Measurements from ENCODE around the gene RRAS. TPM values are rescaled to one million over a fixed set of nuclear protein-coding genes. Genes with fewer than 3 reads are reported as not detected.

The RRAS gene
- total RNA-seq, 1 donor from 2014 or later = 4.7 TPM

DNA sequence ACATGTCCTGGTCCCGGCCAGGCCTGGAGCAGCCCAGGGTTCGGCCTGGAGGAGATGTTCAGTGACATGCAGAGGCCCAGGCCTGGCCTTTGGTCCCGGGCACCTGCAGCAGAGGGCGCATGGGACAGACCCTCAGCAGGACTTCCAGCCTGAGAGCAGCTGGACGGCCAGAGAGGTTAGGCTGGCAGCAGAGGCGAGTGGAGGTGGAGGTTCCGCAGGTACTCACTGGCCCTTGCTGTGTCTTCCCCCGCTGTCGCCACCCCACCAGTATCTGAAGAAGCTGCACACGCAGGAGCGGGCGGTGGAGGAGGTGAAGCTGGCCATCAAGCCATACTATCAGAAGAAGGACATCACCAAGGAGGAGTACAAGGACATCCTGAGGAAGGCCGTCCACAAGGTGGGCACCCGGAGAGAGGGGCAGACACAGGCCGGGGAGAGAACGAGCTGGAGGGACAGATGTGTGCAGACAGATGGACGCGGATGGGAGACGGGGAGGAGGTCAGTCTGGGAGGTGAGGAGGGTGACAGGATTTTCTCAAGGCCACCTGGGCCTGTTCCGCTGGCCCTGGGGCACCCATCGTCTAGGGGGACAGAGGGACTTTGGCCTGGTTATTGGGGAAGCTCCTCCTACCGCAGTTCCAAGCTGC, 17.7 kb upstream of the RRAS start:
- peak overlapping the region; percentile 46 for H3K4me3 Mint-ChIP-seq (ENCODE audit: unreplicated experiment)
- peak overlapping the region; percentile 88 for H3K27ac Mint-ChIP-seq (ENCODE audit: unreplicated experiment)
- peaks cover 5% of the 10 kb centered on the region for H3K27me3 Mint-ChIP-seq (ENCODE audit: unreplicated experiment)
- H3K36me3 Mint-ChIP-seq (ENCODE audit: unreplicated experiment) = no peaks in the 10 kb centered on the region
- peaks cover 12% of the 10 kb centered on the region for H3K4me1 Mint-ChIP-seq (ENCODE audit: low read depth, unreplicated experiment)
- DNase-seq = no peak
- peaks cover 8% of the 10 kb centered on the region for H3K9me3 Mint-ChIP-seq (ENCODE audit: unreplicated experiment)
- TF ChIP-seq, protein P1, sequence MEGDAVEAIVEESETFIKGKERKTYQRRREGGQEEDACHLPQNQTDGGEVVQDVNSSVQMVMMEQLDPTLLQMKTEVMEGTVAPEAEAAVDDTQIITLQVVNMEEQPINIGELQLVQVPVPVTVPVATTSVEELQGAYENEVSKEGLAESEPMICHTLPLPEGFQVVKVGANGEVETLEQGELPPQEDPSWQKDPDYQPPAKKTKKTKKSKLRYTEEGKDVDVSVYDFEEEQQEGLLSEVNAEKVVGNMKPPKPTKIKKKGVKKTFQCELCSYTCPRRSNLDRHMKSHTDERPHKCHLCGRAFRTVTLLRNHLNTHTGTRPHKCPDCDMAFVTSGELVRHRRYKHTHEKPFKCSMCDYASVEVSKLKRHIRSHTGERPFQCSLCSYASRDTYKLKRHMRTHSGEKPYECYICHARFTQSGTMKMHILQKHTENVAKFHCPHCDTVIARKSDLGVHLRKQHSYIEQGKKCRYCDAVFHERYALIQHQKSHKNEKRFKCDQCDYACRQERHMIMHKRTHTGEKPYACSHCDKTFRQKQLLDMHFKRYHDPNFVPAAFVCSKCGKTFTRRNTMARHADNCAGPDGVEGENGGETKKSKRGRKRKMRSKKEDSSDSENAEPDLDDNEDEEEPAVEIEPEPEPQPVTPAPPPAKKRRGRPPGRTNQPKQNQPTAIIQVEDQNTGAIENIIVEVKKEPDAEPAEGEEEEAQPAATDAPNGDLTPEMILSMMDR (IDR thresholded peaks at IDR 0.05; ENCODE audit: partially characterized antibody, unreplicated experiment) = no peak

DNA sequence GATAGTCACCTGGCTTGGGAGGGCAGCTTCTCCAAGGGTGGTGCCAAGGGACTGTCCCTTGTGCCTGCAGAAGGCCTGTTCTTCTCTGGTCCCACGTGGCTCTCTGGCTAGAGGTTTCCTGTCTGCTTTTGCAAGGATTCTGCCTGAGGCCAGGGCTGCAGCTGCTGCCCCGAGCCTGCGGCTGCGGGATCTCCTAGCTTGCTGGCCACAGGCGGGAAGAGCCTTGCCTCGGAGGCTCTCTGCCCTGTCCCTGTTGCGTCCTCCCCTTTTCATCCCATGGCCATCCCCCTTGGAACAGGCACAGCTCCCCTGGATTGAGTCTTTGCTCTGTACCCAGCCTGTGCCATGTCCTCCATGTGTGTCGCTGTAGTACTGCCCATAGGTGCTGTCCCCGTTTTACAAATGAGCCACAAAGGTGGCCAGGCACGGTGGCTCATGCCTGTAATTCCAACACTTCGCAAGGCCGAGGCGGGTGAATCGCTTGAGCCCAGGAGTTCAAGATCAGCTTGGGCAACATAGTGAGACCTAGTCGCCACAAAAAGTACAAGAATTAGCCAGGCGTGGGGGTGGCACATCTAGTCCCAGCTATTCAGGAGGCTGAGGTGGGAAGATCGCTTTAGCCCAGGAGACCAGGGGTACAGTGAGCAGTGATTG, 16.6 kb upstream of the RRAS start:
- DNase-seq = no peak
- peaks cover 8% of the 10 kb centered on the region for H3K9me3 Mint-ChIP-seq (ENCODE audit: unreplicated experiment)
- no peak overlapping the region for H3K4me3 Mint-ChIP-seq (ENCODE audit: unreplicated experiment)
- H3K4me1 Mint-ChIP-seq (ENCODE audit: low read depth, unreplicated experiment) = peaks cover 12% of the 10 kb centered on the region
- peak overlapping the region; percentile 55 for H3K27ac Mint-ChIP-seq (ENCODE audit: unreplicated experiment)
- H3K27me3 Mint-ChIP-seq (ENCODE audit: unreplicated experiment) = peaks cover 5% of the 10 kb centered on the region
- H3K36me3 Mint-ChIP-seq (ENCODE audit: unreplicated experiment) = no peaks in the 10 kb centered on the region
- TF ChIP-seq, protein P1 (IDR thresholded peaks at IDR 0.05; ENCODE audit: partially characterized antibody, unreplicated experiment) = no peak

DNA sequence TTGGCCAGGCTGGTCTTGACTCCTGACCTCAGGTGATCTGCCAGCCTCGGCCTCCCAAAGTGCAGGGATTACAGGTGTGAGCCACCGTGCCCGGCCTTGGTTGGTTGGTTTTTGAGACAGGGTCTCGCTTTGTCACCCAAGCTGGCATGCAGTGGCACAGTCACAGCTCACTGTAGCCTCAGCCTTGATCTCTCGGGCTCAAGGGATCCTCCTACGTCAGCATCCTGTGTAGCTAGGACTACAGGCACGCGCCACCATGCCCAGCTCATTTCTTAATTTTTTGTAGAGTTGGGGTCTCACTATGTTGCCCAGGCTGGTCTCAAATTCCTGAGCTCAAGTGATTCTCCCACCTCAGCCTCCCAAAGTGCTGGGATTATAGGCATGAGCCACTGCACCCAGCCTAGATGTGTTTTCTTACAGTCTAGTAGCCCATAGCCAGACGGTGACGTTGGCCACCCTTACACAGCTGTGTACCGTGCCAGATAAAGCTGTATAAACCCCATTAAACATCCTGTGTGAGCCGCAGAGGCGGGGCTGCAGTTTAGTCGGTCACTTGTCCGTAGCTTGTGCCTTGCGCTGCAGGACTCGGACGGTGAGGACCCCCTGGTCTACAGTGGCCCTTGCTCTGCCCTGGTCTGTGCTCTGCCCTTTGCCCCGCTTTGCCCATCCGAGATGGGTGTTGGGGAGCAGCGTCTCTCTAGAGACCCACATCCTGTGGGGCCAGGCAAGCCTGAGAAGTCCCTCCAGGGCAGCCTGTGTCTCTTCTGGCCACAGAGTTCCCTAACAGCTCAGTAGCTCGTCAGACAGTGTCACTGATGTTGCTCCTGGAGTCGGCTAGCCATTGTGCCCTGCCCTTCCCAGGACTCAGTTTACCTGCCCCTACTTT, 15.9 kb upstream of the RRAS start:
- Mint-ChIP-seq H3K9me3 (ENCODE audit: unreplicated experiment) (peaks cover 9% of the 10 kb centered on the region), H3K4me1 (ENCODE audit: low read depth, unreplicated experiment) (peaks cover 12% of the 10 kb centered on the region), H3K27me3 (ENCODE audit: unreplicated experiment) (peaks cover 5% of the 10 kb centered on the region), H3K27ac (ENCODE audit: unreplicated experiment) (peak overlapping the region; percentile 55), H3K36me3 (ENCODE audit: unreplicated experiment) (no peaks in the 10 kb centered on the region), H3K4me3 (ENCODE audit: unreplicated experiment) (peak overlapping the region; percentile 59)
- DNase-seq = no peak
- TF ChIP-seq, protein P1 (IDR thresholded peaks at IDR 0.05; ENCODE audit: partially characterized antibody, unreplicated experiment) = no peak

DNA sequence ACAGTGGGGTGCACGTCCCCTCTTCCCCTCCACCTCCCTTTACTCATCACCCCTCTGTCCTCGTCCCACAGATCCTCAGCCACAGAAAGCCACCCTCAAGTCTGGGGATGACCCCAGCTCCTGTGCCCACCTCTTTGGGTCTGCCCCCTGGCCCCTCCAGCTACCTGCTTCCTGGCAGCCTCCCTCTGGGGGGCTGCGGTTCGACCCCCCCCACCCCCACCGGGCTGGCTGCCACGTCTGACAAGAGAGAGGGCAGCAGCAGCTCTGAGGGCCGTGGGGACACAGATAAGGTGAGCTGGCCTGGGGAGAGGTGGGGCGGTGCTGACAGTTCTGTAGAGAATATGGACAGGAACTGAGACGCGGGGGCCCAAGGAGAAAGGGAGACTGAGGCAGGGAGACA, 14.6 kb upstream of the RRAS start:
- Mint-ChIP-seq H3K4me1 (ENCODE audit: low read depth, unreplicated experiment) (peaks cover 12% of the 10 kb centered on the region), H3K9me3 (ENCODE audit: unreplicated experiment) (peaks cover 9% of the 10 kb centered on the region), H3K27ac (ENCODE audit: unreplicated experiment) (no peak overlapping the region), H3K36me3 (ENCODE audit: unreplicated experiment) (no peaks in the 10 kb centered on the region), H3K4me3 (ENCODE audit: unreplicated experiment) (no peak overlapping the region), H3K27me3 (ENCODE audit: unreplicated experiment) (peaks cover 5% of the 10 kb centered on the region)
- DNase-seq = no peak
- TF ChIP-seq, protein P1 (IDR thresholded peaks at IDR 0.05; ENCODE audit: partially characterized antibody, unreplicated experiment) = no peak

All from glutamatergic neuron (in vitro differentiated cells).